Measurements from ENCODE around the gene NPHP4. TPM values are rescaled to one million over a fixed set of nuclear protein-coding genes. Genes with fewer than 3 reads are reported as not detected.

The NPHP4 gene
- total and polyA plus RNA-seq, 9 of the 15 experiments (the other 6 are each of a cell fraction or from before 2014, with no cell fraction given): 0.52 to 26.2 (median 6.7) TPM

DNA sequence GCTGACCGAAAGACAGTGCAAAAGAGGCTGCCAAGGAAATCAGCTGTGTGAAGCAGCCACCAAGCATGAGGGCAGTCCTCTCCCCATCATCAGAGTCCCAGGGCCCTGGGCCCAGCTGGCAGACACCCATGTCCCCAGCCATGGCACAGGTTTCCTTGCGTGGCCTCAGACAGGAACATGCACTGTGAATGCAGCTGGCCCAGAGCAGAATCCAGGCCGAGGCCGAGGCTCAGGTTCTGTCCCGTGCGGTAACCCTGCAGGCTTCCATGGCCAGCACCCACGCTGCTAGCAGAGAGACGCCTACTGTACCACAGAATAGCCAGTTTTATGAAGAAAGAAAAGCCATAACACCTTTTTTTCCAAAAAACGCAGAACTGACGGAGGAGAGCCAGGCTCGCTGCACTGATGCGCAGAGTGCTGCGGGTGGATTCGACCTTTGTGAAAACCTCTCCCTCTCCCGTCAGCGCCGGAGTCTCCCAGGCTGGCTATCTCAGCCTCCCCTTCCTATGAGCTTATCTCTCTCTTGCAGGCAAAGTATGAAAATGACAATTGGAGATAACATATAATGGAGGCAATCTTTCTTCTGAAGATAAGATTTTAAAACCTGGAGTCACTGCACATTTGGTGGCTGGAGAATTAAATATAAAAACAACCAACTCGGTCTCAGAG, 106.6 kb downstream of the NPHP4 start (continued):
- TF ChIP-seq ZNF639 (CRISPR knock-in tag; conservative IDR thresholded peaks at IDR 0.05 in 1 of 2, IDR thresholded peaks at IDR 0.05 in 1 of 2) (peak in 1 of 2 experiments; percentile 90; a peak in 2 of 4 replicates), ZEB2 (IDR thresholded peaks at IDR 0.05) (peak; percentile 80), HMGN3 (IDR thresholded peaks at IDR 0.05; ENCODE audit: borderline replicate concordance, extremely low read depth, insufficient read length, low read depth, low read length) (peak; percentile 95)

- Histone ChIP-seq H4K20me1 (replicated peaks; ENCODE audit: control insufficient read depth, insufficient read depth, low read length) (peaks cover 55% of the 10 kb centered on the region), H3K9me1 (ENCODE audit: control insufficient read depth, insufficient read depth, low read length) (peaks cover 19% of the 10 kb centered on the region), H2AFZ (ENCODE audit: low read depth, low read length) (no peak overlapping the region), H3K9me3 (replicated peaks; ENCODE audit: control insufficient read depth, insufficient read depth, low read depth, low read length) (no peaks in the 10 kb centered on the region), H3K4me1 (replicated peaks in 1 of 2; ENCODE audit: control insufficient read depth in 2 of 2, insufficient read depth in 2 of 2, low read length in 2 of 2) (peaks cover 22 to 48% of the 10 kb centered on the region in 2 experiments), H3K4me3 (no peak overlapping the region), H3K79me2 (ENCODE audit: control insufficient read depth, insufficient read depth, low read length) (no peaks in the 10 kb centered on the region), H3K36me3 (ENCODE audit: control insufficient read depth, insufficient read depth, low read length) (peaks cover 24% of the 10 kb centered on the region; the same call in 2 of the 3 replicates), H3K9ac (ENCODE audit: insufficient read depth in 1 of 2, low read depth in 2 of 2, low read length in 2 of 2) (no peak overlapping the region), H3K27me3 (ENCODE audit: control insufficient read depth in 2 of 2, insufficient read depth in 2 of 2, low read length in 2 of 2) (no peaks in the 10 kb centered on the region), H3K4me2 (ENCODE audit: insufficient read depth, low read length) (no peak overlapping the region), H3K27ac (ENCODE audit: extremely low read depth, low read depth, low read length) (no peak overlapping the region)
- in situ Hi-C loops (cut with MboI): no loop called here
- WGBS (ENCODE audit: insufficient coverage, low coverage, missing lambda C conversion rate): 87% methylated on average over 13 of the region's 13 CpGs
- ATAC-seq (no peak), DNase-seq (ENCODE audit: extremely low read depth in 1 of 4, low spot score in 3 of 4) (no peak), FAIRE-seq (no peak)
- no TSS peak for BruUV-seq (replicated peaks)
- ChIA-PET POLR2A (interaction anchor here (0.6 to 1.0 kb wide), 2 partner anchors 8 to 292 kb away, joined by 3 to 4 read pairs; no protein-coding TSS in a partner anchor), CTCF (ENCODE audit: low intra/inter-chr PET ratio) (no interaction called here)
- intact Hi-C loops (cut with micrococcal nuclease): no loop called here
- TF ChIP-seq EZH2 (IDR thresholded peaks at IDR 0.05; ENCODE audit: borderline replicate concordance, low read depth, low read length) (no peak), THRAP3 (IDR thresholded peaks at IDR 0.05; ENCODE audit: borderline replicate concordance) (no peak), NCOA4 (IDR thresholded peaks at IDR 0.05; ENCODE audit: partially characterized antibody) (no peak), KDM1A (IDR thresholded peaks at IDR 0.05) (no peak), GTF2A2 (tag; IDR thresholded peaks at IDR 0.05) (no peak), HINFP (tag; conservative IDR thresholded peaks at IDR 0.05; ENCODE audit: low read depth) (no peak), CEBPG (CRISPR knock-in tag; IDR thresholded peaks at IDR 0.05) (no peak), CEBPG (tag; conservative IDR thresholded peaks at IDR 0.05 in 1 of 2, IDR thresholded peaks at IDR 0.05 in 1 of 2) (no peak), DNMT1 (IDR thresholded peaks at IDR 0.05) (no peak)
- TF ChIP-seq, protein P1, sequence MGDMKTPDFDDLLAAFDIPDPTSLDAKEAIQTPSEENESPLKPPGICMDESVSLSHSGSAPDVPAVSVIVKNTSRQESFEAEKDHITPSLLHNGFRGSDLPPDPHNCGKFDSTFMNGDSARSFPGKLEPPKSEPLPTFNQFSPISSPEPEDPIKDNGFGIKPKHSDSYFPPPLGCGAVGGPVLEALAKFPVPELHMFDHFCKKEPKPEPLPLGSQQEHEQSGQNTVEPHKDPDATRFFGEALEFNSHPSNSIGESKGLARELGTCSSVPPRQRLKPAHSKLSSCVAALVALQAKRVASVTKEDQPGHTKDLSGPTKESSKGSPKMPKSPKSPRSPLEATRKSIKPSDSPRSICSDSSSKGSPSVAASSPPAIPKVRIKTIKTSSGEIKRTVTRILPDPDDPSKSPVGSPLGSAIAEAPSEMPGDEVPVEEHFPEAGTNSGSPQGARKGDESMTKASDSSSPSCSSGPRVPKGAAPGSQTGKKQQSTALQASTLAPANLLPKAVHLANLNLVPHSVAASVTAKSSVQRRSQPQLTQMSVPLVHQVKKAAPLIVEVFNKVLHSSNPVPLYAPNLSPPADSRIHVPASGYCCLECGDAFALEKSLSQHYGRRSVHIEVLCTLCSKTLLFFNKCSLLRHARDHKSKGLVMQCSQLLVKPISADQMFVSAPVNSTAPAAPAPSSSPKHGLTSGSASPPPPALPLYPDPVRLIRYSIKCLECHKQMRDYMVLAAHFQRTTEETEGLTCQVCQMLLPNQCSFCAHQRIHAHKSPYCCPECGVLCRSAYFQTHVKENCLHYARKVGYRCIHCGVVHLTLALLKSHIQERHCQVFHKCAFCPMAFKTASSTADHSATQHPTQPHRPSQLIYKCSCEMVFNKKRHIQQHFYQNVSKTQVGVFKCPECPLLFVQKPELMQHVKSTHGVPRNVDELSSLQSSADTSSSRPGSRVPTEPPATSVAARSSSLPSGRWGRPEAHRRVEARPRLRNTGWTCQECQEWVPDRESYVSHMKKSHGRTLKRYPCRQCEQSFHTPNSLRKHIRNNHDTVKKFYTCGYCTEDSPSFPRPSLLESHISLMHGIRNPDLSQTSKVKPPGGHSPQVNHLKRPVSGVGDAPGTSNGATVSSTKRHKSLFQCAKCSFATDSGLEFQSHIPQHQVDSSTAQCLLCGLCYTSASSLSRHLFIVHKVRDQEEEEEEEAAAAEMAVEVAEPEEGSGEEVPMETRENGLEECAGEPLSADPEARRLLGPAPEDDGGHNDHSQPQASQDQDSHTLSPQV (IDR thresholded peaks at IDR 0.05): no peak
These were observed 108.1 kb downstream of the NPHP4 start for GRCh38 chr1:5884110-5884509.
